Body of pancreas (tissue), 4 donors: ENCODE measurements around the gene PRMT7. TPM values are rescaled to one million over a fixed set of nuclear protein-coding genes. Genes with fewer than 3 reads are reported as not detected.

Experiments
- ATAC-seq: fragments of 150-250 bp; one replicate; pipeline ENCODE4 v1.9.1; 2016
- DNase-seq, 4 donors: peaks; one replicate each; pipeline ENCODE4 v3.0.0-alpha.2; 2019
- H3K27ac ChIP-seq, 4 donors: fragments of 200-600 bp; sonication (generic); 1 replicate in 3 of 4; 2 replicates in 1 of 4; pipeline versions ENCODE4 v1.5.1 to v1.6.1; 2016 to 2019; ENCODE audit warnings: mild to moderate bottlenecking in 1 of 4, mixed read lengths in 1 of 4, moderate library complexity in 1 of 4
- H3K27me3 ChIP-seq, 2 donors: fragments of 200-600 bp; sonication (generic); one replicate each; pipeline ENCODE4 v1.6.0; 2016; ENCODE audit warnings: mild to moderate bottlenecking in 1 of 2
- H3K36me3 ChIP-seq, 2 donors: fragments of 200-600 bp; sonication (generic); replicated peaks in 1 of 2; 2 replicates each; pipeline ENCODE4 v1.5.1; 2016; ENCODE audit warnings: low read depth in 2 of 2; ENCODE audit not compliant: insufficient read depth in 1 of 2
- H3K4me1 ChIP-seq: fragments of 200-600 bp; sonication (generic); one replicate; pipeline ENCODE4 v1.6.0; 2016
- H3K4me3 ChIP-seq, 2 donors: fragments of 200-600 bp; sonication (generic); 1 replicate in 1 of 2; 2 replicates in 1 of 2; pipeline ENCODE4 v1.5.1; 2016 to 2019
- H3K9me3 ChIP-seq, 3 donors: fragments of 200-600 bp; sonication (generic); 1 replicate in 2 of 3; 2 replicates in 1 of 3; pipeline ENCODE4 v1.5.1; 2016
- CTCF ChIP-seq, 7 experiments: fragments of 450-650 bp in 4 of 7; fragments of 200-600 bp in 3 of 7; sonication (generic) in 3 of 7; IDR thresholded peaks; one replicate each; pipeline ENCODE4 v1.5.1; 2016 to 2019; ENCODE audit warnings: antibody characterized with exemption in 7 of 7
- POLR2A ChIP-seq, 3 donors: fragments of 450-650 bp; IDR thresholded peaks; one replicate each; pipeline ENCODE4 v1.6.1; 2016; ENCODE audit warnings: antibody characterized with exemption in 3 of 3, mild to moderate bottlenecking in 2 of 3
- WGBS, 2 donors: methylation state at CpG; one replicate each; pipeline ENCODE4 v1.1.5; 2017; 5-methylcytosine and 5-hydroxymethylcytosine counted together
- intact Hi-C: fragments of 100-400 bp; cut with DNase I; formaldehyde crosslinking; loops from one replicate; pipeline ENCODE4 v1.15.1; 2023
- total RNA-seq, 2 donors: library from RNA; depleted of rRNA; stranded (reverse); fragments of >200 nt; gene quantifications; one replicate each; pipeline ENCODE4 v1.1.0, GENCODE V29; 2016

The PRMT7 gene
- total RNA-seq, 2 donors from 2014 or later: 27.4 to 35.8 TPM

DNA sequence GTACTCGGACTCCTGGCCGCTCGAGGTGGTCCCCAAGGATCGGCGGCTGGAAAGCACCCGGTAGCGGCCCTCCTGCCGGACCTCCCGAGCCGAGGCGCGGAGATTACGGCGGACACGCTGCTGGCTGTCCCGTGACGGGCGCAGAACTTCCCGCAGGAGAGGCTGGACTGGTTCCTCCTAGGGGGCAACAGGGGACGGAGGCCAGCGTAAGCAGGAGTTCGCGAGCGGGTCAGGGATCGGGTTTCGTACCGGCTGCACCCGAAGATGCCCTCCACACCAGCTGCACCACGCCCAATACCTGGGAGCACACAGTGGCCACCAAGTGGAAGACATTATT is 414 bp upstream of the PRMT7 start:
- intact Hi-C loops: no loop called here
- DNase-seq: no peak
- H3K4me1 ChIP-seq: peaks cover 24% of the 10 kb centered on the region
- TF ChIP-seq CTCF (IDR thresholded peaks at IDR 0.05) (no peak), POLR2A (IDR thresholded peaks at IDR 0.05) (no peak)
- H3K9me3 ChIP-seq: no peaks in the 10 kb centered on the region
- H3K27ac ChIP-seq: peak overlapping the region; percentile 30 to 84 (median 68)
- WGBS, 2 donors: 0% methylated on average over 29 of the region's 29 CpGs; no CpG with 5 or more reads in 1 of the 2 donors
- ATAC-seq: peak; percentile 28
- no peaks in the 10 kb centered on the region for H3K27me3 ChIP-seq
- peaks cover 0 to 3% of the 10 kb centered on the region in 2 donors for H3K36me3 ChIP-seq
- H3K4me3 ChIP-seq: peak overlapping the region; percentile 46 to 84

- Histone ChIP-seq H3K27me3 (no peaks in the 10 kb centered on the region), H3K36me3 (peaks cover 0 to 8% of the 10 kb centered on the region in 2 donors), H3K4me1 (peaks cover 24% of the 10 kb centered on the region), H3K9me3 (no peaks in the 10 kb centered on the region), H3K27ac (no peak overlapping the region), H3K4me3 (no peak overlapping the region)
- no peak for DNase-seq
- no peak for ATAC-seq
- no peak for TF ChIP-seq POLR2A (IDR thresholded peaks at IDR 0.05)
- no peak for TF ChIP-seq CTCF (IDR thresholded peaks at IDR 0.05)
- intact Hi-C loops: no loop called here
- WGBS, 2 donors: 79 to 84% methylated on average over 4 of the region's 4 CpGs
Measured at GRCh38 chr16:68313116-68313515, 2.3 kb downstream of the PRMT7 start.

DNA sequence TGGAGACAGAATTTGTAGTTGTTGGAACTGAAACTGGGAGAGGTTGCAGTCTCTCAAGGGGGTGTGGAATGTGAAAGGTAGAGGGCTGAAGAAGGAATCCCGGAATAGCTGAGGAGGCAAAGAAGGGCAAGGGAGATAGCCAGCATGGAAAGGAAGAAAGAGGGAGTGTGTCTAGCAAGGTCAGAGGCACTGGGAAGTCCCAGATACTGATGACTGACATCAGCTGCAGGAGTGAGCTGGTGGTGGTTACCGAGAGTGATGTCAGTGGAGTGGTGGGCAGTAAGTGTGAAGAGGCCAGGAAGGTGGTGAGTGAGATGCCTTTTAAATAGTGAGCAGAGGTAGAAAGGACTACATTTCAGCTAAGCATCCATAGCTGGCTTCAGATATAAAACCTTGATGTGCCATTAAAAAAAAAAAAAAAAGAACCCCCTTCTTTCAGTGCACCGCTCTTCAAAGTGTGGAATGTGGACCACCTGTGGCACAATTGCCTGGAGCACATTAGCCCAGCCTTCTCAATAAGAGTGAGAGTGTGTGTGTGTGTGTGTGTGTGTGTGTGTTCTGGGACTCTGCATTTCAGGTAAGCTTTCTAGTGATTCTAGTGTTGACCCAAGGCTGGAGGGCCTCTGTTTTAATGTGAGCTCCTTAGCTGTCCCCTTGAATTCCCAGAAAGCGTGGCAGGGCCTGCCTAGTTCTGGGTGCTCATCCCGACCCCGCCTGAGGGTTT is 8.5 kb downstream of the PRMT7 start:
- Histone ChIP-seq H3K36me3 (peaks cover 0 to 9% of the 10 kb centered on the region in 2 donors), H3K27me3 (no peaks in the 10 kb centered on the region), H3K4me1 (no peaks in the 10 kb centered on the region), H3K4me3 (no peak overlapping the region), H3K9me3 (no peaks in the 10 kb centered on the region), H3K27ac (no peak overlapping the region)
- WGBS, 2 donors: 95 to 98% methylated on average over 6 of the region's 6 CpGs
- ATAC-seq: no peak
- intact Hi-C loops: no loop called here
- no peak for DNase-seq
- no peak for TF ChIP-seq CTCF (IDR thresholded peaks at IDR 0.05)
- TF ChIP-seq POLR2A (IDR thresholded peaks at IDR 0.05): no peak

DNA sequence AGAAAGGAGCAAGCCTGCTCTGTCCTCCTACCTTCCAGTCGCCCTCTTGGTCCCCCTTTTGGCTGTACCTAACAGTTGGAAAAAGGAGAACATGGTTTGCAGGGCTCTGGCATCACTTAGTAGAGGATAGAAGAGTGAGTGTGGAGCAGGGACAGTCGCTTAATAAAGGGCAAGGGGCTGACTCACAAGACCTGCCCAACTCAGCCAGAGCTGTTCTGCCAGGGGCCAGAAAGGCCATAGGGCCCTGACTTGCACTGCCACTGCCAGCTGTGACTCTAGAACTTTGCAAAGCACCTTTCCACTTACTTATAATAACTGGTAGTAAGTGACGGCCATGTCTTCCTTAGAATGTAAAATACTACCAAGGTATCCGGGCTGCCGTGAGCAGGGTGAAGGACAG is 13.5 kb downstream of the PRMT7 start:
- ATAC-seq: no peak
- TF ChIP-seq POLR2A (IDR thresholded peaks at IDR 0.05): no peak
- no peak for DNase-seq
- H3K27ac ChIP-seq: no peak overlapping the region
- intact Hi-C loops: no loop called here
- no peaks in the 10 kb centered on the region for H3K4me1 ChIP-seq
- no peak overlapping the region for H3K4me3 ChIP-seq
- no peaks in the 10 kb centered on the region for H3K27me3 ChIP-seq
- H3K9me3 ChIP-seq: no peaks in the 10 kb centered on the region
- peaks cover 0 to 6% of the 10 kb centered on the region in 2 donors for H3K36me3 ChIP-seq
- 88 to 89% methylated on average over 5 of the region's 5 CpGs for WGBS, 2 donors

DNA sequence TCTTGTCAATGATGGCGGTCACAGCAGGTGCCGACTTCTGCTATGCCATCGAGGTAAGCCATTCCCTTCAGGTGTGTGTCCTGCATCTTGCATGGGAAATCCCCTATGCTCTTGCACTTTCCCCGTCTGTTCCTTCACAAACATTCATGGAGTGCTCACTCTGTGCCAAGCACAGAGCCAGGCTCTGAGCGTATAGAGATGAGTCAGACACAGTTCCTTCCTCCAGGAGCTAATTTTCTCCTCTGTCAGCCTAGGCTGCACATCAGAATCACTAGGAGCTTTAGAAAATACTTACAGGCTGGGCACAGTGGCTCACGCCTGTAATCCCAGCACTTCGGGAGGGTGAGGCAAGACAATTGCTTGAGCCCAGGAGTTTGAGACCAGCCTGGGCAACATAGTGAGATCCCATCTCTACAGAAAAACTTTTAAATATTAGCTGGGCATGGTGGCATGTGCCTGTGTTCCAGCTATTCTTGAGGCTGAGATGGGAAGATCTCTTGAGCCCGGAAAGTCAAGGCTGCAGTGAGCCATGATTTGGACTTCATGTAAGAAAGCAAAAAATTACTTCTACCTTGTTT is 14.1 kb downstream of the PRMT7 start:
- intact Hi-C loops: loop anchor here (5.0 kb wide), 1 partner anchor 63 kb away; the partner anchor contains the start of gene SLC7A6
- Histone ChIP-seq H3K4me1 (no peaks in the 10 kb centered on the region), H3K27me3 (no peaks in the 10 kb centered on the region), H3K4me3 (no peak overlapping the region), H3K36me3 (peaks cover 0 to 6% of the 10 kb centered on the region in 2 donors), H3K9me3 (no peaks in the 10 kb centered on the region), H3K27ac (no peak overlapping the region)
- ATAC-seq: no peak
- TF ChIP-seq POLR2A (IDR thresholded peaks at IDR 0.05): no peak
- TF ChIP-seq CTCF (IDR thresholded peaks at IDR 0.05): no peak
- no peak for DNase-seq
- 89 to 93% methylated on average over 8 of the region's 8 CpGs for WGBS, 2 donors
